CD4-positive, alpha-beta memory T cell (primary cell): Measurements from ENCODE around the gene TIAM2. TPM values are rescaled to one million over a fixed set of nuclear protein-coding genes. Genes with fewer than 3 reads are reported as not detected.

ENCODE experiments used
- CTCF ChIA-PET: fragments of 350-600 bp; sonication (Branson Sonifier 250); formaldehyde crosslinking; loops from one replicate; lab custom pipeline; 2021; ENCODE audit warnings: inconsistent platforms; ENCODE audit not compliant: partially characterized antibody; lab: Charles Lee
- POLR2A ChIA-PET: fragments of 350-600 bp; sonication (Branson Sonifier 250); formaldehyde crosslinking; loops from one replicate; lab custom pipeline; 2021; ENCODE audit not compliant: partially characterized antibody; lab: Charles Lee
- DNase-seq, 5 donors: peaks; one replicate each; pipeline versions ENCODE4 v3.0.0 to v3.0.0-alpha.2; 2020 to 2022; ENCODE audit warnings: mixed read lengths in 1 of 5
- H3K27ac ChIP-seq: one replicate; pipeline ENCODE4 v1.7.0; 2013; ENCODE audit warnings: low read depth, low read length
- H3K27me3 ChIP-seq: 2 replicates; pipeline ENCODE4 v1.7.0; 2013; ENCODE audit warnings: mild to moderate bottlenecking, low read length, moderate library complexity; ENCODE audit not compliant: insufficient read depth
- H3K36me3 ChIP-seq: 2 replicates; pipeline ENCODE4 v1.7.0; 2013; ENCODE audit warnings: mild to moderate bottlenecking, low read length, moderate library complexity; ENCODE audit not compliant: insufficient read depth
- H3K4me1 ChIP-seq: 2 replicates; pipeline ENCODE4 v1.7.0; 2013; ENCODE audit warnings: mild to moderate bottlenecking, low read length, moderate library complexity; ENCODE audit not compliant: insufficient read depth
- H3K4me3 ChIP-seq, 2 donors: one replicate each; pipeline ENCODE4 v1.7.0; 2013; ENCODE audit warnings: low read length in 2 of 2, mild to moderate bottlenecking in 1 of 2
- H3K9me3 ChIP-seq, 2 donors: one replicate each; pipeline ENCODE4 v1.7.0; 2013; ENCODE audit warnings: low read length in 2 of 2, control low read depth in 1 of 2; ENCODE audit not compliant: control insufficient read depth in 1 of 2
- H3K27ac Mint-ChIP-seq, 7 donors: one replicate each; pipeline ENCODE4 v1.8.0; 2020 to 2021; ENCODE audit warnings: mixed read lengths in 7 of 7, mild to moderate bottlenecking in 6 of 7, inconsistent platforms in 3 of 7, moderate library complexity in 3 of 7
- H3K27me3 Mint-ChIP-seq, 2 donors: one replicate each; pipeline ENCODE4 v1.8.0; 2020 to 2021; ENCODE audit warnings: mixed read lengths in 2 of 2
- H3K36me3 Mint-ChIP-seq, 2 donors: one replicate each; pipeline ENCODE4 v1.8.0; 2020 to 2021; ENCODE audit warnings: mixed read lengths in 2 of 2, inconsistent platforms in 1 of 2, mild to moderate bottlenecking in 1 of 2
- H3K4me1 Mint-ChIP-seq, 4 donors: one replicate each; pipeline ENCODE4 v1.8.0; 2020 to 2021; ENCODE audit warnings: mixed read lengths in 4 of 4, mild to moderate bottlenecking in 1 of 4
- H3K4me3 Mint-ChIP-seq, 8 donors: one replicate each; pipeline ENCODE4 v1.8.0; 2020 to 2021; ENCODE audit warnings: mixed read lengths in 8 of 8, mild to moderate bottlenecking in 7 of 8, moderate library complexity in 6 of 8, inconsistent platforms in 3 of 8
- H3K9me3 Mint-ChIP-seq, 8 donors: one replicate each; pipeline ENCODE4 v1.8.0; 2020 to 2021; ENCODE audit warnings: mixed read lengths in 8 of 8, mild to moderate bottlenecking in 5 of 8, inconsistent platforms in 3 of 8, moderate library complexity in 1 of 8
- intact Hi-C: fragments of 100-400 bp; cut with micrococcal nuclease; formaldehyde crosslinking; loops from one replicate; pipeline ENCODE4 v1.15.1; 2023
- polyA plus RNA-seq, 2 donors: library from polyadenylated mRNA; unstranded; fragments of 300-500 nt; fragmentation: Illumina TruSeq; gene quantifications; one replicate each; pipeline ENCODE4 v1.2.3, GENCODE V29; 2021
- total RNA-seq, 2 experiments: library from RNA; stranded (reverse); gene quantifications; one replicate each; pipeline ENCODE4 v1.2.3, GENCODE V29; 2021

TIAM2 gene
- total and polyA plus RNA-seq, 4 experiments from 2014 or later: 0.15 to 11.1 (median 5.8) TPM

GRCh38 chr6:155001934-155002333 is 6.8 kb downstream of the TIAM2 start:
- Mint-ChIP-seq H3K36me3 (no peaks in the 10 kb centered on the region), H3K4me1 (peaks cover 0 to 3% (median 2%) of the 10 kb centered on the region in 4 donors), H3K27ac (no peak overlapping the region), H3K27me3 (peaks cover 6 to 16% of the 10 kb centered on the region in 2 donors), H3K9me3 (no peaks in the 10 kb centered on the region), H3K4me3 (no peak overlapping the region)
- ChIA-PET POLR2A (no interaction called here), CTCF (interaction anchor here (1.4 kb wide), 1 partner anchor 9 kb away, joined by 3 read pairs; no protein-coding TSS in a partner anchor)
- H3K4me3 ChIP-seq: no peak overlapping the region
- DNase-seq: no peak
- no peak overlapping the region for H3K27ac ChIP-seq
- intact Hi-C loops: no loop called here
- H3K36me3 ChIP-seq: no peaks in the 10 kb centered on the region
- H3K4me1 ChIP-seq: no peaks in the 10 kb centered on the region
- H3K27me3 ChIP-seq: no peaks in the 10 kb centered on the region
- H3K9me3 ChIP-seq: no peaks in the 10 kb centered on the region

- Mint-ChIP-seq H3K27me3 (peaks cover 1 to 3% of the 10 kb centered on the region in 2 donors), H3K4me3 (no peak overlapping the region), H3K9me3 (no peaks in the 10 kb centered on the region), H3K4me1 (no peaks in the 10 kb centered on the region), H3K36me3 (no peaks in the 10 kb centered on the region), H3K27ac (no peak overlapping the region)
- Histone ChIP-seq H3K36me3 (no peaks in the 10 kb centered on the region), H3K9me3 (no peaks in the 10 kb centered on the region), H3K4me1 (no peaks in the 10 kb centered on the region), H3K27ac (no peak overlapping the region), H3K4me3 (no peak overlapping the region), H3K27me3 (no peaks in the 10 kb centered on the region)
- intact Hi-C loops: no loop called here
- POLR2A ChIA-PET: no interaction called here
- CTCF ChIA-PET: no interaction called here
- no peak for DNase-seq
Observed at GRCh38 chr6:155003476-155003875, 8.4 kb downstream of the TIAM2 start.

GRCh38 chr6:155004017-155004416 is 8.9 kb downstream of the TIAM2 start:
- H3K4me1 Mint-ChIP-seq: no peaks in the 10 kb centered on the region
- ChIA-PET CTCF (no interaction called here), POLR2A (no interaction called here)
- no peaks in the 10 kb centered on the region for H3K9me3 Mint-ChIP-seq
- Histone ChIP-seq H3K27ac (no peak overlapping the region), H3K4me3 (no peak overlapping the region), H3K9me3 (no peaks in the 10 kb centered on the region), H3K4me1 (no peaks in the 10 kb centered on the region), H3K36me3 (no peaks in the 10 kb centered on the region), H3K27me3 (no peaks in the 10 kb centered on the region)
- H3K27me3 Mint-ChIP-seq: peaks cover 0 to 2% of the 10 kb centered on the region in 2 donors
- no peaks in the 10 kb centered on the region for H3K36me3 Mint-ChIP-seq
- intact Hi-C loops: no loop called here
- H3K27ac Mint-ChIP-seq: peak overlapping the region in 1 of 7 donors; percentile 22
- DNase-seq: no peak
- H3K4me3 Mint-ChIP-seq: no peak overlapping the region

- H3K27me3 ChIP-seq: no peaks in the 10 kb centered on the region
- no peak overlapping the region for H3K27ac ChIP-seq
- H3K36me3 ChIP-seq: no peaks in the 10 kb centered on the region
- Mint-ChIP-seq H3K9me3 (no peaks in the 10 kb centered on the region), H3K4me3 (no peak overlapping the region), H3K27ac (no peak overlapping the region), H3K27me3 (peaks cover 0 to 2% of the 10 kb centered on the region in 2 donors), H3K36me3 (no peaks in the 10 kb centered on the region), H3K4me1 (no peaks in the 10 kb centered on the region)
- ChIA-PET CTCF (no interaction called here), POLR2A (no interaction called here)
- intact Hi-C loops: no loop called here
- no peaks in the 10 kb centered on the region for H3K4me1 ChIP-seq
- H3K4me3 ChIP-seq: no peak overlapping the region
- H3K9me3 ChIP-seq: no peaks in the 10 kb centered on the region
- no peak for DNase-seq
Observed at GRCh38 chr6:155004576-155005372, 9.7 kb downstream of the TIAM2 start.

- no peaks in the 10 kb centered on the region for H3K9me3 ChIP-seq
- intact Hi-C loops: no loop called here
- H3K4me3 ChIP-seq: no peak overlapping the region
- DNase-seq: no peak
- H3K4me3 Mint-ChIP-seq: no peak overlapping the region
- no peaks in the 10 kb centered on the region for H3K9me3 Mint-ChIP-seq
- no peaks in the 10 kb centered on the region for H3K4me1 ChIP-seq
- no peaks in the 10 kb centered on the region for H3K36me3 Mint-ChIP-seq
- H3K27ac Mint-ChIP-seq: no peak overlapping the region
- no peaks in the 10 kb centered on the region for H3K27me3 ChIP-seq
- CTCF ChIA-PET: interaction anchor here (1.0 kb wide), 1 partner anchor 239 kb away, joined by 3 read pairs; no protein-coding TSS in a partner anchor
- POLR2A ChIA-PET: no interaction called here
- no peak overlapping the region for H3K27ac ChIP-seq
- no peaks in the 10 kb centered on the region for H3K36me3 ChIP-seq
- H3K4me1 Mint-ChIP-seq: no peaks in the 10 kb centered on the region
- peaks cover 0 to 6% of the 10 kb centered on the region in 2 donors for H3K27me3 Mint-ChIP-seq
Observed at GRCh38 chr6:155008625-155009024, 13.5 kb downstream of the TIAM2 start.

- Mint-ChIP-seq H3K27ac (no peak overlapping the region), H3K4me1 (no peaks in the 10 kb centered on the region), H3K9me3 (peaks cover 0 to 2% (median 0%) of the 10 kb centered on the region in 8 donors), H3K36me3 (no peaks in the 10 kb centered on the region), H3K4me3 (no peak overlapping the region), H3K27me3 (peaks cover 1 to 6% of the 10 kb centered on the region in 2 donors)
- no peak for DNase-seq
- intact Hi-C loops: no loop called here
- no peaks in the 10 kb centered on the region for H3K4me1 ChIP-seq
- no peaks in the 10 kb centered on the region for H3K9me3 ChIP-seq
- H3K36me3 ChIP-seq: no peaks in the 10 kb centered on the region
- H3K27ac ChIP-seq: no peak overlapping the region
- no peaks in the 10 kb centered on the region for H3K27me3 ChIP-seq
- ChIA-PET POLR2A (no interaction called here), CTCF (interaction anchor here (1.3 kb wide), 1 partner anchor 9 kb away, joined by 3 read pairs; no protein-coding TSS in a partner anchor)
- H3K4me3 ChIP-seq: no peak overlapping the region
Observed at GRCh38 chr6:155010940-155011339, 15.8 kb downstream of the TIAM2 start.

- Mint-ChIP-seq H3K4me3 (no peak overlapping the region), H3K36me3 (no peaks in the 10 kb centered on the region), H3K9me3 (peaks cover 0 to 2% (median 0%) of the 10 kb centered on the region in 8 donors), H3K4me1 (no peaks in the 10 kb centered on the region), H3K27ac (no peak overlapping the region), H3K27me3 (peaks cover 1 to 6% of the 10 kb centered on the region in 2 donors)
- H3K4me1 ChIP-seq: no peaks in the 10 kb centered on the region
- CTCF ChIA-PET: no interaction called here
- no peaks in the 10 kb centered on the region for H3K9me3 ChIP-seq
- no peaks in the 10 kb centered on the region for H3K27me3 ChIP-seq
- DNase-seq: no peak
- no peak overlapping the region for H3K27ac ChIP-seq
- no peaks in the 10 kb centered on the region for H3K36me3 ChIP-seq
- H3K4me3 ChIP-seq: no peak overlapping the region
- intact Hi-C loops: no loop called here
- POLR2A ChIA-PET: no interaction called here
Observed at GRCh38 chr6:155011809-155012291, 16.7 kb downstream of the TIAM2 start.
